ENCODE results near the gene PRDM16. TPM values are rescaled to one million over a fixed set of nuclear protein-coding genes. Genes with fewer than 3 reads are reported as not detected.

Gene PRDM16
- total and polyA plus RNA-seq, 2 of the 8 experiments (the other 6 are each of a cell fraction or from before 2014, with no cell fraction given): 0.39 to 0.43 TPM

DNA sequence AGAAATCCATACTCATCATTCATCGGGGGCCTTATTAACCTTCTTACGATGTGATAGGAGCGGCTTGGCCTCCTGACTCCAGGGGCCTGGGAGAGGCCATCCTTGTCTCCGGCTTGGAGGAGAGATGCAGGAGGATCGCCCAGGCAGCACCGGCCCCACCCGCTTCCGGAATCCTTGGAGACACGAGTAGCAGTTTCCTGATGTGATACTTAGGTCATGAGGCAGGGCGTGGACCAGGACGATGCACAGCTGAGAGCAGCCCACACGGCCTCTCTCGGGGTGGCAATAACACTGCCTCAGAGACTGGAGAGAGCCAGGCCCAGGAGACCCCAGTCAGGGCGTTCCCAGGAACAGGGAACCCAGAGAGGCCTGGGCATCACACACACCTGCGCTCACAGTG is 221.9 kb downstream of the PRDM16 start (continued):
- TF ChIP-seq NANOG (IDR thresholded peaks at IDR 0.05; ENCODE audit: insufficient read depth, low read depth, low read length, poor library complexity, severe bottlenecking): no peak
- no peak for TF ChIP-seq KDM5A (IDR thresholded peaks at IDR 0.05; ENCODE audit: low read length)
- TF ChIP-seq SP4 (IDR thresholded peaks at IDR 0.05; ENCODE audit: low read length): no peak

Data from H1 (cell line).